CD4-positive, alpha-beta T cell treated with Interleukin-15 for 4 hours (primary cell): ENCODE data around the gene INSM1.

ENCODE experiments used
- DNase-seq: peaks from one replicate; pipeline ENCODE4 v3.0.0-alpha.2; 2020; ENCODE audit warnings: low spot score

The INSM1 gene

GRCh38 chr20:20395087-20395486, 27.2 kb downstream of the INSM1 start:
- no peak for DNase-seq

- DNase-seq: no peak
These were observed 28.1 kb downstream of the INSM1 start for GRCh38 chr20:20395903-20396568.

- DNase-seq: no peak
These were observed 28.9 kb downstream of the INSM1 start for GRCh38 chr20:20396794-20397193.

- no peak for DNase-seq
These were observed 30.2 kb downstream of the INSM1 start for GRCh38 chr20:20398123-20398522.

GRCh38 chr20:20399531-20400500, 31.9 kb downstream of the INSM1 start:
- DNase-seq: no peak

- DNase-seq: no peak
These were observed 34.1 kb downstream of the INSM1 start for GRCh38 chr20:20401991-20402390.

GRCh38 chr20:20404633-20405032, 36.7 kb downstream of the INSM1 start:
- DNase-seq: no peak

GRCh38 chr20:20405623-20406022, 37.7 kb downstream of the INSM1 start:
- no peak for DNase-seq

GRCh38 chr20:20406306-20406705, 38.4 kb downstream of the INSM1 start:
- no peak for DNase-seq

GRCh38 chr20:20407891-20408805, 40.2 kb downstream of the INSM1 start:
- no peak for DNase-seq

GRCh38 chr20:20409331-20409730, 41.4 kb downstream of the INSM1 start:
- DNase-seq: no peak

- DNase-seq: no peak
These were observed 42.8 kb downstream of the INSM1 start for GRCh38 chr20:20410678-20411077.

- DNase-seq: no peak
These were observed 43.5 kb downstream of the INSM1 start for GRCh38 chr20:20411402-20411801.

- DNase-seq: no peak
These were observed 43.9 kb downstream of the INSM1 start for GRCh38 chr20:20411836-20412235.

- DNase-seq: no peak
These were observed 44.8 kb downstream of the INSM1 start for GRCh38 chr20:20412750-20413149.

GRCh38 chr20:20413810-20414281, 45.9 kb downstream of the INSM1 start:
- DNase-seq: no peak

GRCh38 chr20:20414640-20415220, 46.8 kb downstream of the INSM1 start:
- DNase-seq: no peak

- no peak for DNase-seq
These were observed 47.4 kb downstream of the INSM1 start for GRCh38 chr20:20415321-20415720.

- no peak for DNase-seq
These were observed 50.2 kb downstream of the INSM1 start for GRCh38 chr20:20417876-20418676.
